ENCODE measurements around the gene GJB6. TPM values are rescaled to one million over a fixed set of nuclear protein-coding genes. Genes with fewer than 3 reads are reported as not detected.

Gene GJB6
- total and polyA plus RNA-seq, 2 donors (not counting 1 experiment from before 2014, with no cell fraction given): not detected

DNA sequence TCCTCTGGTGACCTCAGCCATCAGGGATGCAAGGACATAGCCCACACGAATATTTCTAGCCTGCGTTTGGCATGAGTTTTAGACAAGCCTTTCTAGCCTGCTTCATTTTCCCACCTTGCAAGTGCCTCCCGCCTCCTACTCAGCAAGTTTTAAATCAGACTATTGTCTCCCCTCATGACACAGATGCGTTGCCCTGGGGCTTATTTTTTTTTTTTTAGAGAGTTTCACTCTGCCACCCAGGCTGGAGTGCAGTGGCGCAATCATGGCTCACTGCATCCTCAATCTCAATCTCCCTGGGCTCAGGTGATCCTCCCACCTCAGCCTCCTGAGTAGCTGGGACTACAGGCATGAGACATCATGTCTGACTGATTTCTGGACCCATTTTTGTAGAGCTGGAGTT lies 54.0 kb downstream of the GJB6 start:
- no peak for ATAC-seq (ENCODE audit: low read depth)
- no peak overlapping the region for H3K27ac ChIP-seq (ENCODE audit: low read length in 2 of 2)

DNA sequence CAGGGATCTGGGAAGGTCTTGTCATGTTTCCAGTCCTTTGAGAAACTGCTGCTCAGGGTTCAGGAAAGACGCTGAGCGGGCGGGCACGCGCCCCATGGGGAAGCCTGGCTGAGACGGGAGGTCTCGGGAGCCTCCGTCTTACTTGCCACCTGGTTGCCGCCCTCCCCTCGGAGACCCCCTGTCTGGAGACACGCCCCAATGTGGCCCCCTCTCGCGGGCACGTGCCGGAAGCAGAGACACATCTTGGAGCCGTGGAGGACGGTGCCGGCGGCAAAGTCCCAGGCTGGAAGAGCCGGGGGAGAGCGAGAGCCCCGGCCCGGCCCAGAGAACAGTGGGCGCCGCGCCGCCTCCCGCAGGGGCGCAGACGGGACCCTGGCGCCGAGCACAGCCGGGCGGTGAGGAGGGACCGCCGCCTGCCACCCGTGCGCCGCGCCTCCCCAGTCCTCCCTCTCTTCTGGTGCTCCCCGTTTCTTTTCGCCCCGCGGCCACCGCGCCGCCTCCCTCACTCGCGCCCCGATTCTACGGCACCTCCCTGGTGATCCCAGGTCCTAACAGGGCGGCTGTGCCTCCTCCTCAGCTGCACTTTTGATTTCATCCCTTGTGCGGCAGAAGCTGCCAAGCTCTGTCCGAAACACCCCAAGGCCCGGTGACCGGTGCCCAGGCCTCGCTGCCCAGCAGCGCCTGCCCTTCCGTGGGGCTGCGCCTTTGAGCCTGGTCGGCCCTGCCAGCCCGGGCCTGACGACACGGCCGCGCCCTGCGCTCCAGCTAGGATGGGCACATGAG lies 54.9 kb downstream of the GJB6 start:
- Histone ChIP-seq H3K27me3 (replicated peaks in 1 of 4; ENCODE audit: control extremely low read depth in 1 of 4, control insufficient read depth in 3 of 4, insufficient read depth in 4 of 4, low read length in 3 of 4) (peaks cover 0 to 47% (median 21%) of the 10 kb centered on the region in 4 experiments), H3K79me2 (ENCODE audit: control insufficient read depth, insufficient read depth, low read length) (no peaks in the 10 kb centered on the region), H2AFZ (ENCODE audit: insufficient read depth, low read depth, low read length, poor library complexity, severe bottlenecking) (no peak overlapping the region), H3K4me1 (ENCODE audit: control insufficient read depth in 2 of 2, insufficient read depth in 2 of 2, low read length in 2 of 2) (peaks cover 0 to 10% of the 10 kb centered on the region in 2 donors), H3K4me2 (replicated peaks; ENCODE audit: low read depth, low read length, poor library complexity, severe bottlenecking) (no peak overlapping the region), H3K36me3 (replicated peaks in 1 of 2; ENCODE audit: control extremely low read depth in 1 of 2, control insufficient read depth in 1 of 2, extremely low read depth in 1 of 2, insufficient read depth in 2 of 2, low read length in 1 of 2) (no peaks in the 10 kb centered on the region), H3K27ac (ENCODE audit: low read length in 2 of 2) (no peak overlapping the region), H3K4me3 (ENCODE audit: control extremely low read depth in 1 of 5, extremely low read depth in 1 of 5, insufficient read depth in 1 of 5, low read depth in 2 of 5, low read length in 4 of 5) (no peak overlapping the region), H3K9ac (ENCODE audit: low read length) (no peak overlapping the region), H3K9me3 (ENCODE audit: control extremely low read depth in 1 of 3, control insufficient read depth in 2 of 3, insufficient read depth in 1 of 3, low read length in 2 of 3) (peaks cover 0 to 6% (median 0%) of the 10 kb centered on the region in 3 donors), H4K20me1 (ENCODE audit: control insufficient read depth, insufficient read depth, low read length, poor library complexity, severe bottlenecking) (no peaks in the 10 kb centered on the region)
- 43% methylated on average over 61 of the region's 67 CpGs for WGBS (ENCODE audit: insufficient coverage)
- Mint-ChIP-seq H3K9me3 (ENCODE audit: insufficient read depth) (no peaks in the 10 kb centered on the region), H3K27me3 (peaks cover 89% of the 10 kb centered on the region), H3K4me1 (peaks cover 10% of the 10 kb centered on the region), H3K4me3 (no peak overlapping the region), H3K27ac (no peak overlapping the region)
- POLR2A ChIA-PET: no interaction called here
- TF ChIP-seq EZH2 (IDR thresholded peaks at IDR 0.05; ENCODE audit: borderline replicate concordance, insufficient read depth, low read depth, low read length, poor library complexity, severe bottlenecking): no peak
- TF ChIP-seq, protein P1, sequence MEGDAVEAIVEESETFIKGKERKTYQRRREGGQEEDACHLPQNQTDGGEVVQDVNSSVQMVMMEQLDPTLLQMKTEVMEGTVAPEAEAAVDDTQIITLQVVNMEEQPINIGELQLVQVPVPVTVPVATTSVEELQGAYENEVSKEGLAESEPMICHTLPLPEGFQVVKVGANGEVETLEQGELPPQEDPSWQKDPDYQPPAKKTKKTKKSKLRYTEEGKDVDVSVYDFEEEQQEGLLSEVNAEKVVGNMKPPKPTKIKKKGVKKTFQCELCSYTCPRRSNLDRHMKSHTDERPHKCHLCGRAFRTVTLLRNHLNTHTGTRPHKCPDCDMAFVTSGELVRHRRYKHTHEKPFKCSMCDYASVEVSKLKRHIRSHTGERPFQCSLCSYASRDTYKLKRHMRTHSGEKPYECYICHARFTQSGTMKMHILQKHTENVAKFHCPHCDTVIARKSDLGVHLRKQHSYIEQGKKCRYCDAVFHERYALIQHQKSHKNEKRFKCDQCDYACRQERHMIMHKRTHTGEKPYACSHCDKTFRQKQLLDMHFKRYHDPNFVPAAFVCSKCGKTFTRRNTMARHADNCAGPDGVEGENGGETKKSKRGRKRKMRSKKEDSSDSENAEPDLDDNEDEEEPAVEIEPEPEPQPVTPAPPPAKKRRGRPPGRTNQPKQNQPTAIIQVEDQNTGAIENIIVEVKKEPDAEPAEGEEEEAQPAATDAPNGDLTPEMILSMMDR (IDR thresholded peaks at IDR 0.05): no peak
- no peak for DNase-seq
- CTCF ChIA-PET: interaction anchor here (0.8 kb wide), 1 partner anchor 15 kb away, joined by 3 read pairs; no protein-coding TSS in a partner anchor
- no peak for ATAC-seq (ENCODE audit: low read depth)
- intact Hi-C loops (cut with micrococcal nuclease): no loop called here

More for the DNA sequence above, 54.0 kb downstream of the GJB6 start:
- Mint-ChIP-seq H3K4me1 (peaks cover 10% of the 10 kb centered on the region), H3K4me3 (no peak overlapping the region), H3K9me3 (ENCODE audit: insufficient read depth) (no peaks in the 10 kb centered on the region), H3K27ac (no peak overlapping the region), H3K27me3 (peaks cover 88% of the 10 kb centered on the region)
- intact Hi-C loops (cut with micrococcal nuclease): no loop called here
- no peaks in the 10 kb centered on the region for H3K36me3 ChIP-seq (replicated peaks in 1 of 2; ENCODE audit: control extremely low read depth in 1 of 2, control insufficient read depth in 1 of 2, extremely low read depth in 1 of 2, insufficient read depth in 2 of 2, low read length in 1 of 2)
- ChIA-PET CTCF (interaction anchor here (1.5 kb wide), 1 partner anchor 19 kb away, joined by 6 read pairs; no protein-coding TSS in a partner anchor), POLR2A (no interaction called here)
- DNase-seq: no peak
- WGBS (ENCODE audit: insufficient coverage): 95% methylated on average over 4 of the region's 5 CpGs
- no peaks in the 10 kb centered on the region for H3K79me2 ChIP-seq (ENCODE audit: control insufficient read depth, insufficient read depth, low read length)
- H4K20me1 ChIP-seq (ENCODE audit: control insufficient read depth, insufficient read depth, low read length, poor library complexity, severe bottlenecking): no peaks in the 10 kb centered on the region
- H3K4me3 ChIP-seq (ENCODE audit: control extremely low read depth in 1 of 5, extremely low read depth in 1 of 5, insufficient read depth in 1 of 5, low read depth in 2 of 5, low read length in 4 of 5): no peak overlapping the region
- no peak overlapping the region for H3K9ac ChIP-seq (ENCODE audit: low read length)
- H2AFZ ChIP-seq (ENCODE audit: insufficient read depth, low read depth, low read length, poor library complexity, severe bottlenecking): no peak overlapping the region
- H3K4me2 ChIP-seq (replicated peaks; ENCODE audit: low read depth, low read length, poor library complexity, severe bottlenecking): no peak overlapping the region
- peaks cover 0 to 10% of the 10 kb centered on the region in 2 donors for H3K4me1 ChIP-seq (ENCODE audit: control insufficient read depth in 2 of 2, insufficient read depth in 2 of 2, low read length in 2 of 2)
- peaks cover 0 to 6% (median 0%) of the 10 kb centered on the region in 3 donors for H3K9me3 ChIP-seq (ENCODE audit: control extremely low read depth in 1 of 3, control insufficient read depth in 2 of 3, insufficient read depth in 1 of 3, low read length in 2 of 3)
- H3K27me3 ChIP-seq (replicated peaks in 1 of 4; ENCODE audit: control extremely low read depth in 1 of 4, control insufficient read depth in 3 of 4, insufficient read depth in 4 of 4, low read length in 3 of 4): peaks cover 0 to 47% (median 21%) of the 10 kb centered on the region in 4 experiments
- TF ChIP-seq, protein P1 (IDR thresholded peaks at IDR 0.05): no peak
- TF ChIP-seq EZH2 (IDR thresholded peaks at IDR 0.05; ENCODE audit: borderline replicate concordance, insufficient read depth, low read depth, low read length, poor library complexity, severe bottlenecking): no peak
